GM20431 (cell line): ENCODE measurements around the gene SERINC4.

Source experiments
- in situ Hi-C: fragments of 300-500 bp; cut with MseI, MboI; formaldehyde crosslinking; loops from one replicate; pipeline ENCODE4 v1.15.0; 2020; ENCODE audit warnings: low sequenced_read_pairs; ENCODE audit not compliant: unreplicated experiment

Gene SERINC4

DNA sequence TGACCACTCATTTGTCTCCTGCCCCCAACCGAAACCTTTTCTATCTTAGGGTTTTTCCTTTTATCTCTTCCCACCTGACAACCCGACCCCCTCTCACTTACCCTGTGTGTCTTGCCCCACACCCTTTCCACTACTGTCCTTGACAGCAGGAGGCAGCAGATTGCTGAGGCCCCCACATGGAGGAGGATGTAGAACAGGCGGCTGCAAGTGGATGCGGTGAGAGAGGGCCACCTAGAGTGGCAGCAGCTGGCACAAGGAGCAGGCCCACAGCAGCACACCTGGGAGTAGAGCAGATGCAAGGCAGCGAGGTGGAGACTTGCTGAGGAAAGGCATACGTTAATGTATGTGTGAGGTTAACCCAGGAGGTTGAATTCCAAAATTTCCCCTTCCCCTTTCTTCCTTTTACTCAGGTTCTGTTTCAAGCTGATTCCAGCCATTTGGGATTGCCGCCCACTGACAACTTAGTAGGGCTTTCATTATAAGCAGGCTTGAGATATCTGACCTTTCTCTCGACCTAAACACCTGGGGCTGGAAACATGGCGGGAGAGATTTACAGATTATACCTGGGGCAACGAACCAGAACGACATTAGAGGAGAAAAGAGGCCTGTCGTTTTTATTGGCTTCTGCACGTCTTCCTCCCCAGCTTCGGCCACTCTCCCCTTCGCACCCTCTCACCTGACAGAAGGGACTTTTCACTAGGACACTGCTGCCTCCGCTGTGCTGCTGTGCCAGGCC lies 643 bp downstream of the SERINC4 start:
- in situ Hi-C loops, result no loop called here

GRCh38 chr15:43796566-43796965 lies 3.5 kb downstream of the SERINC4 start:
- in situ Hi-C loops, result no loop called here

DNA sequence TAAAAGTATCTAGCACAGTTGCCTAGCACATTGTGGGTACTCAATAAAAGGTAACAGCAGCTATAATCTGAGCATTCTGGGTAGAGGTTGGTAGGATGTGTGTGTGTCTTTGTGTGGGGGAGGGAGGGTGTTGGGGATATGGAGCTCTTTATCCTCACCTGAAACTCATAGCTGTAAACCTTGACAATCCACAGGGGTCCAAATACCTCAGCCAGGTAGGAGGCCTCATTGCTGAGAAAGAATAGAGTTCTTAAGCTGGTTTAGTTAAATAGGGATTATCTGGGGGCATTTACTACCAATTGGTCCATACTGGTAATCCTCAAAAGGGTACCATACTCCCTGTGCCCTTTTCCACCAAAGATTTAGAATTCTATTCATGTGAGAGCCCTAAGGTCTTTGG lies 4.0 kb downstream of the SERINC4 start:
- in situ Hi-C loops, result no loop called here

GRCh38 chr15:43795197-43795596 lies 4.8 kb downstream of the SERINC4 start:
- in situ Hi-C loops, result no loop called here

- in situ Hi-C loops, result no loop called here
Measured at GRCh38 chr15:43794269-43795037, 5.6 kb downstream of the SERINC4 start.

GRCh38 chr15:43793647-43794046 lies 6.4 kb downstream of the SERINC4 start:
- in situ Hi-C loops, result no loop called here

- in situ Hi-C loops, result no loop called here
Measured at GRCh38 chr15:43792761-43793476, 7.1 kb downstream of the SERINC4 start.

DNA sequence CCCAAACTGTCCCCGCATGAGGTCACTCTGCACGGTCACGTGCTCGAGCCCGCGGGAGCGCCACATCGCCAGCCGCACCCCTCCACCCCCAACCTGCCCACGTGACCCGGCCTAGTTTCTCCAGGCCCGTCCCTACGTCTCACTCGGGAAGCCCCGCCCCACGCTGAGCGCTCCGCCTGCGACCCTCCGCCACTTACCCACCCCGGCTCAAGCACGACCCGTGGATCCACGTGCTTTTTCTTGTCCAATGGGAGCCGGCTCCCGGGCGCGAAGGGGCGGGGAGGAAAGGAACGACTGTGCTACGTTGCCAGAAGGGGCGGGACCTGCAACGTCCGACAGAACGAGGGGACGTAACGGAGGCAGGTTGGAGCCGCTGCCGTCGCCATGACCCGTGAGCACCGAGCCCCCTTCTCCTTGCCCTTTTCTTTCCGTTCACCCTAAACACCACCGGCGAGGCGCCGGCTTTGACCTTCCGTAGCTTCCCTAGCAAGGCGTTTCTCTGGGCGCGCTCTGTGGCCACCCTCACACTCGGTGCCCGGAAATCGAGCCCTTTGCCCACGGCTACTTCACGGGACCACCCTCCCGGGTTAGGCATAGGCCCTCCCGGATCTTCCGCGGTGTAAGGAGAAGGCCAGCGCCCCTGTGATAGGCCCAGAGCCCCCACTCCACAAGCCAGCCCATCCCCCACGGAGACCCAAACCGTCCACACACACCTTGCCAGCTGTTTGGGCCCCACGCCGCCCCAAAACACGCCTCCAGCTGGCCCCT lies 7.8 kb downstream of the SERINC4 start, which contains the start of gene SERF2:
TSS of gene SERF2 (plus strand) at position 328 of the 768 bp plus-strand sequence. CDS start at position 385, 57 bp downstream.
- in situ Hi-C loops, result no loop called here

DNA sequence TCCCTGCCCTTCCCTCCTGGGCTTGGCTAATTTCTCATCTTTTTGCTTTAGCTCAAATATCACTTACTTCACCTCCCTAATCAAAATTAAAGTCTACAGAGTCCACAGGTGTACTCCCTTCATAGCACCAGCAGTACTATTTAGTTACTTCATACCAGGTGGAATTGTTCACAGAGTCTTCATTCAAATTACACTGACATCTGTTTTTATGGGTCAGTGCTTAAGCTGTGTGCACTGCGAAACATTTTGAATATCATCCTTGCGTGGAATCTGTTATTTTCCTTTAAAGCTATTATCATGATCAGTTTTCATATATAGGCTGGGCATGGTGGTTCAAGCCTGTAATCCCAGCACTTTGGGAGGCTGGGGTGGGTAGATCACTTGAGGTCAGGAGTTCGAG lies 10.6 kb downstream of the SERINC4 start:
- in situ Hi-C loops, result no loop called here

DNA sequence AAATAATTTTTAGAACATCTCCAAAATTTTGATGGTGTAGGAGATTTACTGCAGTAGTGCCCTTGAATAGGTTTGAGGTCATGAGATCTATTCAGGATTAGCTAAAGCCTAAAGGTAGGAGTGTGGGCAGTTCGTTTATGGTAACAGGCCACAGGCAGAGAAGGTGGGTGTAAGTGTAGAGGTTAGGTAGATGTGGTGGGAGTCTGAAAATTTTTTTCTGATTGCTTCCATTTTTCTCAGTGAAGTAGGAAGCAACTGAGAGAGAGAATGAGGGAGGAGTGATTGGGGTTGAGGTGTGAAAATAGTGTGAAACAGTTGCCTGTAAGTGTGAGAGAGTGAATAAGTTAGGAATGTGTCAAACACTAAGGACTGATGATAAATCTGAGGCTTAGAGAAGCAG lies 21.0 kb downstream of the SERINC4 start:
- in situ Hi-C loops, result no loop called here

GRCh38 chr15:43777267-43777914 lies 22.6 kb downstream of the SERINC4 start:
- in situ Hi-C loops, result no loop called here

DNA sequence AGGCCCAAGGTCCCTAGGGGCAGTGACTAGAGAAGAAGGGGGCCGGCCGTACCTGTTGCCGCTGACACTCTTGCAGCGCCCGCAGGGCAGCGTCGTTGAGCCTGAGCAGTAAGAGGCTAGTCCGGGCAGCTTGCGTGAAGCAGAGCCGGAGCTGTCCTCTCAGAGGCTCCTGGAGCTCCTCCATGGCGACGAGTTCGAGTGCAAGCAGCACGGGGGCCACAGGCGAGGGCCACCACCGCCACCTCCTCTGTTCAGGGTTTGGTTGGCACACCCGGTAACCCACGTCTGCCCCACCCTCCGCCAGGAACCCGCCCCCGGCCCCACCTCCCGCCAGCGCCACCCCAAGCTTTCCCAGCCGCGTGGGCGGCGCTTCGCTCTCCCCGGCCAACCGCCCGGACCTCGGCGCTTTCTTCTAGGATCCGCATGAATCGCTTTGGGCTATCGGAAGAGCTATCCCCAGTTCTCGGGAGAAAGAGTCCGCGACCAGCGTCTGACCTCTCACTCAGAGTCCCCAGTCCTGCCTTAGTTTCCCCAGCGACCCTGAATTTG lies 23.2 kb downstream of the SERINC4 start, which contains the start of gene ELL3:
TSS of gene ELL3 (minus strand) at position 249 of the 549 bp plus-strand sequence. CDS start at position 184, 65 bp downstream.
- in situ Hi-C loops, result no loop called here

DNA sequence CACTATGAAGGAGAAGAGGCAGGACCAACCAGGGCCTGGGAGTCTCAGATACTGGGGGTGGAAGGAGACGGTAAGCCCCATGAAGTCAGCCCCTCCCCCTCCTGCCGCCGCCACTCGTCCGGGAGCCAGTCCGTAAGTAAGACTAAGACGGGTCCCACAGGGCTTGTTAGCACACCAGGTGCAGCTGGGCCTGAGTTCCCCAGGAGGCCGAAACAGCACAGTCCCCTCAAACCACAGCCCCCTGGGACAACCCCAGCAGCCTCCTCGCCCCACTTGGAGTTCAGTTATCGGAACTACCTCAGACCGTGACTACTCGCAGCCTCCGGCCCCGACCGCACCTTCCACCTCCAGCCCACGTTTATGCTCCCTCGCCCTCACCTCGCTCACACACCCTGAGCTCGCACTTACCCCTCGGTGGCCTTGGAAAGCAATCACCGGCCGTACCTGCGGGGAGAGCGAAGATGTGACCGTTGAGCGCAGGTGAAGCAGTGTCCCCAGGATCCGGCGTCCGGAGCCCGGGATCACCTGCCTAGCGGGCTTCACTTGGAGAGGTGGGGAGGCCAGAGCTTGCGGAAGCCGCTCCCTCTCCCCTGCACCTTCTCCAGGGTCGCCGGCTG lies 23.8 kb downstream of the SERINC4 start:
- in situ Hi-C loops, result no loop called here

- in situ Hi-C loops, result no loop called here
Measured at GRCh38 chr15:43775411-43775965, 24.5 kb downstream of the SERINC4 start.

GRCh38 chr15:43774062-43774461 lies 26.0 kb downstream of the SERINC4 start:
- in situ Hi-C loops, result no loop called here

- in situ Hi-C loops, result no loop called here
Measured at GRCh38 chr15:43772624-43773023, 27.4 kb downstream of the SERINC4 start.

GRCh38 chr15:43771816-43772215 lies 28.2 kb downstream of the SERINC4 start:
- in situ Hi-C loops, result no loop called here

GRCh38 chr15:43769584-43770228 lies 30.3 kb downstream of the SERINC4 start:
- in situ Hi-C loops, result no loop called here
